Sciatic nerve (tissue), 2 donors: Measurements from ENCODE around the gene NFATC2IP. TPM values are rescaled to one million over a fixed set of nuclear protein-coding genes. Genes with fewer than 3 reads are reported as not detected.

Experiments
- ATAC-seq: fragments of 200-7000 bp; cut with Tn5 transposase; one replicate; pipeline ENCODE4 v1.9.1; 2020; ENCODE audit warnings: mild to moderate bottlenecking, moderate library complexity
- DNase-seq: peaks from one replicate; pipeline ENCODE4 v3.0.0-alpha.2; 2020; ENCODE audit warnings: low spot score
- intact Hi-C: fragments of 100-400 bp; cut with DNase I; formaldehyde crosslinking; loops from one replicate; pipeline ENCODE4 v1.14.2; 2022
- total RNA-seq: library from RNA; stranded (reverse); fragmentation: NEBNext Ultra II Directional; extraction: Animal tissue kit (Norgen Biotek cat#: 25700); gene quantifications from one replicate; pipeline ENCODE4 v1.2.1, GENCODE V29; 2021
- donor health status: DM: no; HTN: no; CAD: no.
- donor health status: DM: no; HTN: no; CAD: no.

The NFATC2IP gene
- 34.5 TPM for total RNA-seq

DNA sequence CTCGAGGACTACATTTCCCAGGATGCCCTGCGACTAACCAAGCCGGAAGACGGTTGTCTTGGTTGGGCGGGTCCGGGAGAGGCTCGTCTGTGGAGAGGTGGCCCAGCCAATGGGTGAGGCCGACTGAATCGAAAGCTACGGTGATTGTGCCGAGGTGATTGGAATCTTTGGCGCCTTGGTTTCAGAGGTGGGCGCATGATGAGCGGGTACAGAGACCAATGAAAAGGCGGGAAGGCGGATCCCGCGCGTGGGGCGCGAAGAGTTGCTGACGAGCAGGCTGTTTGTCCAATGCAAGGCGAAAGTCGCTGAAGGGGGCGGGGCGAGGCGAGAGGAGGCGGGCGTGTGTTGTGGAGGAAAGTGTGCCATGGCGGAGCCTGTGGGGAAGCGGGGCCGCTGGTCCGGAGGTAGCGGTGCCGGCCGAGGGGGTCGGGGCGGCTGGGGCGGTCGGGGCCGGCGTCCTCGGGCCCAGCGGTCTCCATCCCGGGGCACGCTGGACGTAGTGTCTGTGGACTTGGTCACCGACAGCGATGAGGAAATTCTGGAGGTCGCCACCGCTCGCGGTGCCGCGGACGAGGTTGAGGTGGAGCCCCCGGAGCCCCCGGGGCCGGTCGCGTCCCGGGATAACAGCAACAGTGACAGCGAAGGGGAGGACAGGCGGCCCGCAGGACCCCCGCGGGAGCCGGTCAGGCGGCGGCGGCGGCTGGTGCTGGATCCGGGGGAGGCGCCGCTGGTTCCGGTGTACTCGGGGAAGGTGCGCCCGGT is at the start of gene NFATC2IP:
Gene NFATC2IP, plus strand, starts transcription at position 290 of the 762 bp plus-strand sequence. Its CDS starts 75 bp downstream, at position 365.
- DNase-seq (peak; percentile 100), ATAC-seq (peak; percentile 99)
- intact Hi-C loops: loop anchor here (10.0 kb wide), 1 partner anchor 126 kb away; the partner anchor contains the start of gene ATXN2L

DNA sequence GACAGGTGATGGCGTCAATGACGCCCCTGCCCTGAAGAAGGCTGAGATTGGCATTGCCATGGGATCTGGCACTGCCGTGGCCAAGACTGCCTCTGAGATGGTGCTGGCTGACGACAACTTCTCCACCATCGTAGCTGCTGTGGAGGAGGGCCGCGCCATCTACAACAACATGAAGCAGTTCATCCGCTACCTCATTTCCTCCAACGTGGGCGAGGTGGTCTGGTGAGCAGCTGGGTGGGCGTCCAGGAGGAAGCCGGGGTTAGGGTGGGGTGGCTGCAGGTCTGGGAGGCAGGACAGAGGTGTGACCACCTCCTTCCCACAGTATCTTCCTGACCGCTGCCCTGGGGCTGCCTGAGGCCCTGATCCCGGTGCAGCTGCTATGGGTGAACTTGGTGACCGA is 48.9 kb upstream of the NFATC2IP start:
- intact Hi-C loops: loop anchor here (5.0 kb wide), 1 partner anchor 350 kb away; the partner anchor contains the start of gene SGF29
- DNase-seq (no peak), ATAC-seq (no peak)

DNA sequence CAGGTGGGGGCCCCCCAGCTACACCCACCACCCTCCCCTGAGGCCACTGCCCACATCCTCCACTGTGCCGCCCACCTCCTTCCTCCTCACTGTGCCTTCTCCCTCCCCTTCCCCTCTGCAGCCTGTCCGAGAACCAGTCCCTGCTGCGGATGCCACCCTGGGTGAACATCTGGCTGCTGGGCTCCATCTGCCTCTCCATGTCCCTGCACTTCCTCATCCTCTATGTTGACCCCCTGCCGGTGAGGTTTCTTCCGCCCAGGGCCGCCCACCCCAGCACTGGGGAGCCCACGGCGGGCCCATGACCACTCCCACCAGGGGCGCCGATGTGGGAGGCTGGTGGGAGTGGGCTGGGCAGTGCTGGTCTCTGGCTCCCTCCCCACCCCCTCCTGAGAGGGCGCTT is 47.8 kb upstream of the NFATC2IP start:
- intact Hi-C loops: loop anchor here (5.0 kb wide), 1 partner anchor 351 kb away; the partner anchor contains the start of gene SGF29
- ATAC-seq (peak; percentile 13), DNase-seq (no peak)

DNA sequence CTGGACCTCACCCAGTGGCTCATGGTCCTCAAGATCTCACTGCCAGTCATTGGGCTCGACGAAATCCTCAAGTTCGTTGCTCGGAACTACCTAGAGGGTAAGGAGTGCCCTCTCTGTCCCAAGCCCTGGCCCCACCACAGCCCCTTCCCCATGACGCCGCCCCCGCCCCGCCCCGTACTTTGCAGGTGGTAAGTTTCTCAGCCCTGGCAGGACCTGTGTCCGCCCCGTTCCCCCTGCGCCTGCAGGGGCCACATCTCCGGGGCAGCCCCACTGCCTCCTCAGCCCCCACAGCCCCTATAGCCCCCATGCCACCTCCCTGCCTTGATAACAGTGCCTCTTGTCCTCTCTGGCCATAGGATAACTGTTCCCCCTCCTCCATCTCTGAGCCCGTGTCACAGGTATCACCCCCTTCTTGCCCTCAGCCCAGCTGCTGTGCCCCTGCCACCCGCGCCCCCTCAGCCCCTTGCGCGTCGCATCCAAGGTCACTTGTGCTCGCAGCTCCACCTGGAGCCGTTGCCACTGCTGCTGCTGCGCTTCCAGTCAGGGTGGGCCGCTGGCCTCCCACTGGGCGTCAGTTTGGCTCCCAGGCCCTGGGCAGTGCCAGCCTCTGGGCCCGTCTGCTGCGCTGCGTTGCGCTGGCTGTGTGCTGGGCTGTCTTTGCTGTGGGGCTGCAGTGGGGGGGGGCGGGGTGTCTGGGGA is 47.2 kb upstream of the NFATC2IP start:
- intact Hi-C loops: loop anchor here (5.0 kb wide), 1 partner anchor 351 kb away; the partner anchor contains the start of gene SGF29
- no peak for ATAC-seq
- DNase-seq: no peak

DNA sequence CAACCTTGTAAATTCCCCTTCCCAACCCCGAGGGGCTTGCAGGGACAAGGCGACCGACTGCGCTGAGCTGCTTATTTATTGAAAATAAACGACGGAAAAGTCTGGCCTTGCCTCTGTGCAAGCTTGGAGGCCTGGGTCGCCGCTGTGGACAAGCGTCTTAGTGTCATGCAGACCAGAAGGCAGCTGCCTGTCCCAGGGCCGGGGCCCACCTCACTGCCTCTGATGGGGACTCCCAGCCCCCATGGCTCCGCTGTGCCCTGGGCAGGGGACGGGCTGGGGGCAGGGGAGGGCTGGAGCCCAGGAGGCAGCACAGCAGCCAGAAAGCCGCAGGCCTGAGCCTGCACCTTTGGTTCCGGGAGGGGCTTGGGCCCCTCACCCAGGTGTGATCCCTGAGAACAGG is 46.4 kb upstream of the NFATC2IP start:
- no peak for ATAC-seq
- DNase-seq: no peak
- intact Hi-C loops: loop anchor here (5.0 kb wide), 1 partner anchor 352 kb away; the partner anchor contains the start of gene SGF29

DNA sequence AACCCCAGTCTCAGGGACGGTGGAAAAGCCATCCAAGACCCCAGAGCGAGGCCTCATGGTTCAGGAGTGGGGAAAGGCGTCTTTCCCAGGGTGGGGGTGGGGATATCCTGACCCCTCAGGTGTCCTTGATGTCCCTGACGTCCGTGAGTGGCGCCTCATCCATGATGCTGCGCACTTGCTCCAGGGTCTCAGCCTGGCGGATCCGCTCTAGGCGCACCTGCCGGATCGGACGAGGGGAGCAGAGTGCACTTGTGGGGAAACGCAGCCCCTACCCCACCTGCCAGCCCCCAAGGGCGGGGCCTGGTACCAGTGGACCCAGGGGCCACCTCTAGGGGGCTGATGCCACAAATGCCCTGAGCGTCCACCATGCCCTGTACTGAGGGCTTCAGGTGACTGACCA is 45.9 kb upstream of the NFATC2IP start:
- intact Hi-C loops: loop anchor here (5.0 kb wide), 1 partner anchor 353 kb away; the partner anchor contains the start of gene SGF29
- ATAC-seq (no peak), DNase-seq (no peak)

DNA sequence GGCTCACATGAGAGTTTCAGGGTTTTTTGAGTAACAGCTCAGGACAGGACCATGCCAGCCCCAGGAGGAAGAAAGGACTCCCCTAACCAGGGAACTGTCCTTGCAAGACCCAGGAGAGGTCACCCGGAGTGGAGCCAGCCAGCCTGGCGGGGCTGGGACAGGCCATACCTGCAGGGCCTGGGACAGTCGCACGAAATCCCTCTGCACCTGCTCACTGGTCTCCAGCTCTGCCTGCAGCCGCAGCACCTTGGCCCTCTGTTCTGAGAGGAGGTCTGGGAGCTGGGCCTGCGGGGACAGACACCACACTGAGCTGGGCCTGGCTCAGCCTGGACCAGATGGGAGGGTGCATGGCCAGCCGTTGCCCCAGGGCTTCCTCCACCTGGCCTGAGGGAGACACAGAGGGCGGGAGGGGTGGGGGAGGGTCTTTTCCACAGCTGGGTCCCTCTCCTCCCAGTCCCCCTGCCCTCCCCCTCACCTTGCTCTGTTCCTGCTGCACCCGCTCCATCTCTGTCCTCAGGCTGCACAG is 45.4 kb upstream of the NFATC2IP start:
- no peak for ATAC-seq
- intact Hi-C loops: no loop called here

DNA sequence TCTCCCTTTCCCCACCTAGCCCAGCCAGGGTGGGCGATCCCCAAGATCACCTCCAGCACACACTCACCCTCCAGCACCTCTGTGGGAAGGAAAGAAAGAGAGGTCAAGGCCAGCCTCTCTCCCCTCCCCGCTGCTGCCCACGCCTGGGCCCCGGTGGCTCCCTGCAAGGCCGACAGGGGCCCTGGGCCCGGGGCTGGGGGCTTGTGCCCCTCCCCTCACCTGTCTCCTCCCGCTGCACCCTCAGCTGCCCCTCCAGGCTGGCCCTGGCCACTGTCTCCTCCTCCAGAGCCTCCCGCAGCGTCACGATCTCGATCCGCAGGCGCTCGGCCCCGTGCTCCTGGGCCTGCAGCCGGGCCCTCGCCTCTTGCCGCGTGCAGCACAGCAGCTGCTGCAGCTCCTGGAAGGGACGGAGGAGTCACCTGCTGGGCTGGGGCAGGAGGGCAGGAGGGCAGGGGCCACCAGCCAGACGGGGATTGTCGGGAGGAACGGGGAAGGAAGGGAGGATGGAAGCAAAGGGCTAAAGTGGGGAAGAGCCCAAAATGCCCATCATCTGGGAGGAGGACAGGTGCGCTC is 44.9 kb upstream of the NFATC2IP start:
- intact Hi-C loops: no loop called here
- no peak for ATAC-seq
- DNase-seq: no peak

More for the DNA sequence above, 45.4 kb upstream of the NFATC2IP start:
- DNase-seq: no peak

DNA sequence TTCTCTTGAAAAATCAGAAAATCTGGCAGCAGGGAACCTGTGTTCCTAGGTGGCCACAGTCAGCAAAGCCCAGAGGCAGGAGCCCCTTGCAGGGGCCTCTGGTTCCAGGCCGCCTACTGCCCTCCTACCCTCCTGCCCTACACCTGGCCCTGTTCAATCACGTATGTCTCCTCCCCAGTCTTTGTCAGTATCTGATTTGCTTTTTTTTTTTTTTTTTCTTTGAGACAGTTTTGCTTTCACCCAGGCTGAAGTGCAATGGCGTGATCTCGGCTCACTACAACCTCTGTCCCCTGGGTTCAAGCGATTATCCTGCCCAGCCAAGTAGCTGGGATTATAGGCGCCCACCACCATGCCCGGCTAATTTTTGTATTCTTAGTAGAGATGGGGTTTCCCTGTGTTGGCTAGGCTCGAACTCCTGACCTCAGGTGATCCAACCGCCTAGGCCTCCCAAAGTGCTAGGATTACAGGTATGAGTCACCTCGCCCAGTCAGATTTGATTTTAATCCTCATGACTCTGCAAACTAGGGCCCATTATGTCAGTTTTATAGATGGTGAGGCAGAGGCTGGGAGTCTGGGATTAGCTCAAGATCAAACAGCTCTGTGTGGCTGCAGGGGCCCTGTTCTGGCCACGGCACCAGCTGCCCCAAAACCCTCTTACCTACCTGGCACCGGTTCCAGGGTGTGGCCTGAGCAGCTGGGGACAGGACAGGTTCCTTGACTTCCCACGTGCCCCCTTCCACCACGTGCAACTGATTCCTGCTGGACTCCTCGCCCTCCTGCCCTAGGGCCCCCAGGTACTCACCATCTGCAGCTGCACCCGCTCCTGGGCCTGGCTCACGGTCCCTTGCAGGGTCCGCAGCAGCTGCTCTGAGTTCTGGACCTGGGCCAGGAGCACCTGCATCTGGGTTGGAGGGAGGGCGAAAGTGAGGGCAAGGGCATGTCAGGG is 40.4 kb upstream of the NFATC2IP start:
- ATAC-seq (no peak), DNase-seq (no peak)
- intact Hi-C loops: no loop called here

DNA sequence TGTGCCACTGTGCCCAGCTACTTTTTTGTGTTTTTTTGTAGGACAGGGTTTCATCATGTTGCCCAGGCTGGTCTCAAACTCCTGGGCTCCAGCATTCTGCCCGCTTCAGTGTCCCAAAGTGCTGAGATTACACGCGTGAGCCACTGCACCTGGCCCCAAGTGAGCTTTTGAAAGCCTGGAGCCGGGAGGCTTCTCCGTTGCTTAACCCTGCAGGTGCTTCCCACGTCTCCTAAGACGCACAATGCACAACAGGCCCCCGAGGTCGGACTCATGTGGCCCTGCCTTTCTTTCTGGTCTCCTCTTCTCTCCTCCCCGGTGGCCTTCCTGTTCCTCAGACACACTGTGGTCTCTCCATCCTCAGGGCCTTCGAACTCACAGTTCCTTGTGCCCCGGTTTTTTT is 38.2 kb upstream of the NFATC2IP start:
- intact Hi-C loops: no loop called here
- ATAC-seq (no peak), DNase-seq (no peak)

DNA sequence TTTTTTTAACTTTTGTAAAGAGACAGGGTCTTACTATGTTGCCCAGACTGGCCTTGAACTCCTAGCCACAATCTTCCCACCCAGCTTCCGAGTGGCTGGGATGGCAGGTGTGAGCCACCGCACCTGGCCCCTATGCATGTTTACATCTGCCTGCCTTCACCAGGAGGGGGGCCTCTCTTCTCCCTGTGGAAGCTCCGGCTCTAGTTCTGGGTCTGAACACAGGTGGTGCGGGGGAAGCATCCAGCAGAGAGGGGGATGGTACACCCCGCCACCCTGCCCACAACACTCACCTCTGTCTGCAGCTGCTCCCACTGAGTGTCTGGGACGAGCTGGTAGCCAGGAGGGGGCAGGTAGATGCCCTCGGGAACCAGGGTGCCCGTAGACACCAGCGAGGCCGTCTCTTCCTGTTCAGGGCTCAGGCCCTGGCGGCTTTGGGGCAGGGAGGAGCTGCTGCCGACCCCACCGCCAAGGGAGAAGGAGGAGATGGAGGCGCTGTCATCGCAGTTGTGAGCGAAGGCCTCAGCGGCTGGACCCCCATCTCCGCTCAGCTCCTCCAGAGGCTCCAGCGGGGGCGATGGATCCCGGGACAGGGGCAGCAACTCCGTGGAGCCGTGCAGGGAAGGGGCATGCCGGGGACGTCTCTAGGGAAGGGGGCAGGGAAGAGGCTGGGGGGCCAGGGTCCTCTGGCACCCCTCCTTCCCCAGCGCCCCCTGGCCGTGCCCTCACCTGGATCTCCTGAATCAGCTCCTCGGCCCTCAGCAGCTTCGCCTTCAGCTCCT is 36.6 kb upstream of the NFATC2IP start:
- ATAC-seq (no peak), DNase-seq (no peak)
- intact Hi-C loops: no loop called here

DNA sequence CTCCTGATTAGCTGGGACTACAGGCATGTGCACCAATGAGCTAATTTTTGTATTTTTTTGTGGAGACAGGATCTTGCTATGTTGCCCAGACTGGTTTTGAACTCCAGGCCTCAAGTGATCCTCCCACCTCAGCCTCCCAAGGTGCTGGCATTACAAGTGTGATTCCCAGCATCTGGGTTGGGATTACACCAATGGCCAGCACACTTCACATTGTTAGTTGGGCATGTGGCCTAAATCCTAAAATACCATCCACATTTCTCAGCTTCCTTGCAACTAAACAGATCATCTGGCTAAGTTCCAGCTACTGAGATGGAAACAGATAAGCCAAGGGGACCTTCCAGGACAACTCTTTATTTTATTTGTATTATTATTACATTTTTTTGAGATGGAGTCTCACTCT is 35.6 kb upstream of the NFATC2IP start:
- no peak for ATAC-seq
- DNase-seq: no peak
- intact Hi-C loops: no loop called here

DNA sequence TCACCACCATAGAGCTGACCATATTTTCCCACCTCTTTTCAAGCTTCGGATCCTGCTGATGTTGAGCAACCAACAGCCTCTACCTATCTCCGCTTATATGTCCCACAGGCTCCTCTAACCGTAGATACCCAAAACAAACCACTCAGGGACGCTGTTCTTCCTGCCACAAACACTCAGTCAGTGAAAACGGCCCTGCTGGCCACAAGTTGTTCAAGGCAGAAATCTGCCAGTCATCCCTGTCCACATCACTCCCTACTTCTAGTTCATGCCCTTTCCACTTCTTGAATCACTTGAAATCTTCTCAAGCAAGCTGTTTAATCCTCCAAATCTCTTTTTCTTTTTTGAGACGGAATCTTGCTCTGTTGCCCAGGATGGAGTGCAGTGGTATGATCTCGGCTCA is 33.6 kb upstream of the NFATC2IP start:
- intact Hi-C loops: no loop called here
- DNase-seq: no peak
- ATAC-seq: no peak

DNA sequence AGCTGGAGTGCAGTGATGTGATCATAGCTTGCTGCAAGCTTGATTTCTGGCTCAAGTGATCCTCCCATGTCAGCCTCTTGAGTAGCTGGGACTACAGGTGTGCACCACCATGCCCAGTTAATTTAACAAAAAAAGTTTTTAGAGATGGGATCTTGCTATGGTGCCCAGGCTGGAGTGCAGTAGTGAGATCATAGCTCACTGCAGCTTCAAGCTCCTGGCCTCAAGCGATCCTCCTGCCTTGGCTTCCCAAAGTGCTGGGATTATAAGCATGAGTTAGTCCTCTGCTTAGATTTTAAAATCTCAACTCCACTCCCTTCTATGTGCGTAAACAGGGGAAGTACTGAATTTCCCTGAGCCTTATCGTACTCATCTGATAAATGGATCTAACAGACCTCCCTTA is 32.0 kb upstream of the NFATC2IP start:
- intact Hi-C loops: no loop called here
- ATAC-seq (no peak), DNase-seq (no peak)

DNA sequence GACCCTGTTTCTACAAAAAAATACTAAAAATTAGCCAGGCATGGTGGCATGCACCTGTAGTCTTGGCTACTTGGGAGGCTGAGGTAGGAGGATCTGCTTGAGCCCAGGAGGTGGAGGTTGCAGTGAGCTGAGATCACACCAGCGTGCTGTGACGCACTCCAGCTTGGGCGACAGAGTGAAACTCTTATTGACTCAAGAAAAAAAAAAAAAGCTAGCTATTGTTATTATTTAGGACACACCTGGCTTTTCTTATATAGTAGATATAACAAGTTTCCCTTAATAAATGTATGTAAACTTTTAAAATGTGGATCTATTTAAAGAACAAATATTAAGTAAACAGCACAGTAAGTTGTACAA is 27.5 kb upstream of the NFATC2IP start:
- intact Hi-C loops: no loop called here
- no peak for ATAC-seq

DNA sequence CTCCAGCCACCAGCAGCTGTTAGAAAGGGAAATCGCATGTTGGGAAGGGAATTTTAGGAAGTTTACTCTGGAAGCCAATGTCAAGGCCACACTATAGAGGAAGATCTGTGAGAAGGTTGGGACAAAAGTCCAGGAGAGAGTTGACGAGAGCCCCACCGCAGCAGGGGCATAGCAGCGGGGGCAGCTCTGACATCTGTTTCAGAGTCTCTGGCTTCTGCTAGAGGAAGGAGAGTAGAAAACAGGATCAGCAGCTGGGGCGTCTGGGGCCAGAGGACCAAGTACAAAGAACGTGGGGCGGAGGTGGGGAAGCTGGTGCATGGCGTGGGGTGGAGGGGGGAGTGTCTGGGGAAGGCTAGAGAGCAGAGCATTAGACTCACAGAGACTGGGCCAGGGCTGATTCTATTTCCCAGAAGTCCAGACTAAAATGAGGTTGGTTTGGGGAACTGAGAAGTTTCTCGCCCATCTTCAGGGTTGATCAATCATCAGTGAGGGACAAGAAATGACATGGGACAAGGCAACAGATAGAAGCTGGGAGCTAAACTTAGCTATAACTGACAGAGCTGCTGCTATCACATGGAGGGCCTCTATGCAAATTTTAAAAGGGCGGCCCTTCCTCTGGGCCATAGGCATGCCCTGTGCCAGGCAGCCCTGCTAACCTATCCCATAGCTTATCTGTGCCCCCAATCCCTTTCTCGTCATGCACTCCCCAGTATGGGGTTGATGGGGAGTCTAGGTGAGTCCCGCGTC is 26.9 kb upstream of the NFATC2IP start:
- intact Hi-C loops: no loop called here
- ATAC-seq (no peak), DNase-seq (no peak)

More for the DNA sequence above, 27.5 kb upstream of the NFATC2IP start:
- DNase-seq: no peak

DNA sequence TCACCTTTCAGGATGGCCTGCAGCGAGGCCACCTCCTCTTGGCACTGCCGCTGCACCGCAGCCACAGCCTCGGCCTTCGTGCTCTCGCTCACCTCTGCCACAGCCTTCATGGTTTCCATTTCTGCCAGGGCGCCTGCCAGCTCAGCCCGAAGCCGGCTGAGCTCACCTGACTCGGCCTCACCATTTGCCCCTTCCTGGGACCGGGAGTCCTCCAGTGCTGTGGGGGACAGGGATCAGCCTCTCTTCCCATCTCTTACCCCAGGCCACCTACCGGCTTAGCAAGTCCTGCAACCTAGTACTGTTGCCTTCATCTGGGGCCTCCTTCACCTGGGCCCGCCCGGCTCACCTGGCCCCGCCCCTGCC is 26.4 kb upstream of the NFATC2IP start:
- no peak for ATAC-seq
- intact Hi-C loops: no loop called here
- no peak for DNase-seq
